GM18498 (cell line): Measurements from ENCODE around the gene RNF214.
"Not testable (repeated sequence)": the region's sequence is repeated elsewhere in the genome, so short reads cannot be mapped to it uniquely, and the experiment has no call there.

Experiments used
- ATAC-seq: cut with Tn5 transposase; IDR thresholded peaks from one replicate; pipeline ENCODE4 v1.9.1; 2021; ENCODE audit warnings: mild to moderate bottlenecking, moderate library complexity; ENCODE audit not compliant: unreplicated experiment

RNF214 gene

DNA sequence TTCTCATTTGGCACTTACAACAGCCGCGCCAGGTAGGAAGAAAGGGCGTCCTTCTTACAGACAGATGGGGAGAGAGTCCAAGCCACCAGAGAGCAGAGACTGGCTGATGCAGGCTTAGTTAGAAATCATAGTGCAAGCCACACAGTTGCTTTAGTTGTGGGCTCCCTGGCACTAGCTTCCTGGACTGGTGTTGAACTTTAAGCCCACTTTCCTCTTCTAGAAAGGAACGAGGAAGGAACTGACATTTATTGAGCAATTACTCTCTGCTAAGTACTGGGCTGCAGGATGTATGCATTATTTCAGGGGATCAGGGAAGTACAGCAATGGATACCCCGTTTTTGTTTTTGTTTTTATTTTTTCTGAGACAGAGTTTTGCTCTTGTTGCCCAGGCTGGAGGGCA, 80.6 kb downstream of the RNF214 start:
- ATAC-seq, result no peak

DNA sequence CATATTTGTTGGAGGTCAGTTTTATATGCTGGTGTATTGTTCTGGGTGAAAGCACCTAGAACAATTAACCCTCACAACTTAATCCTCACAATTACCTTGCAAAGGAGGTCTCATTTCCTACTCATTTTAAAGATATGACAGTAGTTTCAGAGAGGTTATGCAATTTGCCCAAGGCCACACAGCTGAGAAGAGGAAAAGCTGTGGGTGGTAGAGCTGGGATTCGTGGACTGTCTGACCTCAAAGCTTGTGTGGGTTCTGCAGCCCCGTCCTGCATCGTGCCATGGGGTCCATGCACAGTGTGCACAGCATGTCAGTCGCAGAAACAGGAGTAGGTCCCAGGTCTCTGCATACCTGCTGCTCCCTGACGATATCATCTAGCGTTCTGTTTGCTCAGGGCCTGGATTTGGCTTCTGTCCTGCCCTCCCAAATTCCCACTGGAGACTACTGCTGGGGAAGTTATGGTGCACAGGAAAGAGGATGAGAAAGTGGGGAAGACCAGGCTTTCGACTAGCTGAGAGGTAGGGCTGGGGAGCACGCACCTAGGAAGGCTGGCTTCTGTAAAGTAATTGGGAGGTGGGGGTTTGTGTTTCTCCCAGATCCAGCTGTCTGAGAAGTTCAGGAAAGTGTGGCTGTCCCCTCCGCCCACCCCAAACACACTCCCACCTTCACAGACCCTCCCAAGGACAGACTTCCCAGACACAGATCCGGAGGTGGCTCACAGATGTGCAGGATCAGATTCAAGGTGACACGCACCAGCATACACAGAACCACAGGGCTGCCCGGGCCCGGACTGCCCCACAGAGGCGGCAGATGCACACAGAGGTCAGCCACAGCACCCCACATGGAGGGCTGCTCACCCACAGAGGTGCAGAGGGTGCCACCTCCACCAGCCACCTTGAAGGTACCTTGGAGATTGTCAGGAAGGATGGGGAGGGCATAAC, 81.6 kb downstream of the RNF214 start:
- ATAC-seq, result no peak

DNA sequence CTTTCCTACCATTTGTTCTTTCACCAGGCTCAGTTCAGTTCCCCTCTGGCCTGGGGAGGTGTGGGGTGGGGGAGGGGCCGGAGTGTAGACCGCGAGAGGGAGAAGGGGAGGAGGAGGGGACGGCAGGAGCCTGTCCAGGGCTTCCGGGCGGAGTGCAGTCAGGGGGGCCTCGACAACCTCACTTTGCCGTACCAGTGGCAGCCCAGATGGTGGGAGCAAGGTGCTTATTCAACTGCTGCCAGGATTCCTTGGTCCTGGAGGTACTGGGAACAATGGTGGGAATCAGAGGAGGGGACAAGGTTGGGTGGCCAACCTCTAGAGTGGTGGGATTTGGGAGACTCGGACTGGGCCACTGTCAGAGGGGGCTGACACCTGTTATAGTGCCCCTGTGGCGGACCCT, 82.4 kb downstream of the RNF214 start:
- ATAC-seq, result no peak

DNA sequence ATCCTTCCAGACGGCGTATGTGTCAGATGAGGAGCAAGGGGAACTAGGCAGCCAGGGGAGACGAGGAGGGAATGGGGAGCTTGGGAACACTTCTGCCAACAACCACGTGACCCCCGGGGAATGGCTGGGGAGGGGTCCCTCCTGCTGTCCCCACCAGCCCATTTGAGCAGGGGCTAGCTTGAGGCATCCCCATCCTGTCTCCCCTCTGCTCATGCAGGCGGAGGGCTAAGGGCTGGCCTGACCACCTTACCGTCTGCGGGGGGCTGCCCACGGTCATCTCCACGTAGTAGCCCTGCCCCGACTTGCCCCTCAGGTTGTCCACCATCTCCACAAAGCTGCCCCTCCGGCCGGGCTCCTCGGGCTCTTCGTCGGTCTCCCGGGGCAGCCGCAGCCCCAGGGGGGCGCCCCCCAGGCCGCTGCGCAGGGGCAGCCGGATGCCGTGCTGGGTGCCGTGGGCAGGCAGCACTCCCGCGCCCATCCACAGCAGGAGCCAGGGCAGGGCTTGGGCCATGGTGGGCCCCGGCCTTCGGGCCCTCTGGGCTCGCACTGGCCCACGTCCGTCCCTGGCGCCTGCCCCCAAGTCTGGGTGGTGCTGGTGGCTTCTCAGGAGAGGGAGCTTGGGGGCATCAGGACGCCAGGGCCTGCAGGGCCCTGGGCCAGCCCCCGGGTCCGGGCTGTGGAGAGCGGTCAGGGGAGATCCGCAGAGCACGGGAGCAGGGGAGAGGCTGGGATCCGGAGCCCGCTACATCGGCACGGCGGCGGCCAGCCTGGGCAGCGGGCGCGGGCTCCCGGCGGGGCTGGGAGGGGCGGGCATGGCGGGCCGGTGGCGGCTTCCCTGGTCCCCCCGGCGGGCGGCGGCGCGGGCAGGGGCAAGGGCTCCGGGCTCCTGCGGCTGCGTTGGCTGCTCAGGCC, 83.1 kb downstream of the RNF214 start:
- no peak for ATAC-seq

DNA sequence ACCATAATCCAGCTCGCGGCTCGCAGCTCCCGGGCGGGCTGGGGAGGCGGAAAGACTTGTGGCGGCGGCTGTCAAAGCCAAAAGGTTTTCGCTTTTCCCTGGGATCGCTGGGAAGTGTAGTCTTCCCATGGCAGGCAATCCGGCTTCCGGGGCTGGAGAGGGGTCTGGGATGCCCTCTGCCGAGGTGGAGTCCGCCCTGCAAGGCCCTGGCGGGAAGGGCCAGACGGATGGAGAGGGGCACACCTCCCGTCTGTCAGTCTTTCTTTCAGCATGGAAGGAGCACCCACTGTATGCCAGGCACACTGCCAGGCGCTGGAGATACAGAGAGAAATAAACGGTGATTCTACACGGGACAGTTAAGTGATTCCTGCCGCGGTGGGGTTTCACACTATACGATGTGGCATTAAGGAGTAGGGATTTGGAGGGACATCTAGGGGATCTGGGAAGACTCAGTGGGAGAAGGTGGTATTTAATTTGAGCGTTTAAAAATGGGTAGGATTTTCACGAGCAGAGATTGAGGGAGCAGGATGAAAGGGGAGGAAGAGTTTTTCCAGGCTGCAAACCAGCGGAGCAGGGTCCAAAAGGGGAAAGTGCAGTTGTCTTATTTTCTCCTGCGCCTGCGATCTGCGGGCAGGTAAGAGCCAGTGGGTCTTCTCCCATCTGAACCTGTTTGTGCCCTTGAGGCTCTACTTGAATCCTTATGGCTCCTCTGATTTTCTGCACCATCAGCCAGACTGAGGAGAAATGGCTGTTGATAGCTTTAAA, 83.9 kb downstream of the RNF214 start, which contains the start of gene BACE1:
TSS of gene BACE1 (minus strand) at position 60 of the 765 bp plus-strand sequence. CDS start 461 bp downstream, outside the sequence.
- ATAC-seq, result no peak

DNA sequence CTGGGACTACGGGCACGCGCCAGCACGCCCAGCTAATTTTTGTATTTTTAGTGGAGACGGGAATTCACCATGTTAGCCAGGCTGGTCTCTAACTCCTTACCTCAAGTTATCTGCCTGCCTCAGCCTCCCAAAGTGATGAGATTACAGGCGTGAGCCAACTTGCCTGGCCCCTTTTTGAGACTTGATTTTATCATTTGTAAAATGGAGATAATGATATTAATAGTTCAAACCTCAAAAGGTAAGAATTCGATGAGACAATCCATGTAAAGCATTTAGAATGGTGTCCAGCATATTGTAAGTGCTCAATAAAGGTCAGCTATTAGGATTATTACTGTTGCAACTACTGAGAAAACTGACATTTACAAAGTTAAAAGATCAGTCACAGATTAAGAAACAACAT, 86.3 kb downstream of the RNF214 start:
- no peak for ATAC-seq

DNA sequence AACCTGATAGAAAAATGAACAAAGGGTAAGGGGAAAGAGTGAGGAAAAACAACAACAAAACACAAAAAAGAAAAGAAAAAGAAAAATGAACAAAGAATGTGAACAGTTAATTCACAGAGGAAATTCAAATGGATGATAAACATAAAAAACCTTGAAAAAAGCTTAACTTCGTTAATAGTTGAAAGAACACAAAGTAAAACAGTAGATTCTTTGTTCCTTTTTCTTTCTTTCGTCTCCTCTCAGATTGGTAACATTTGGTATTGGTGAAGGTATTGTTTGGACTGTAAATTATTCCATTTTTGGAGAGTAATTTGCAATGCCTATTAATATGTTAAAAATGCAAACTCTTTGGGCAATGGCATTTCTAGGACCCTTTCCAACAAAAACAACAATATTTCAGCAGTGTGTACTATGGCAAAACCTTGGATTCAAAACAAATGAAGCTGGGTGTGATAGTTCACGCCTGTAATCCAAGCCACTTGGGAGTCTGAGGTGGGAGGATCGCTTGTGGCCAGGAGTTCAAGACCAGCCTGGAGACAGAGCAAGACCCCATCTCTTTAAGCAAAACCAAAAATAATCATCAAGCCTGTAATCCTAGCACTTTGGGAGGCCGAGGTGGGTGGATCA, 86.9 kb downstream of the RNF214 start:
- ATAC-seq, result no peak

DNA sequence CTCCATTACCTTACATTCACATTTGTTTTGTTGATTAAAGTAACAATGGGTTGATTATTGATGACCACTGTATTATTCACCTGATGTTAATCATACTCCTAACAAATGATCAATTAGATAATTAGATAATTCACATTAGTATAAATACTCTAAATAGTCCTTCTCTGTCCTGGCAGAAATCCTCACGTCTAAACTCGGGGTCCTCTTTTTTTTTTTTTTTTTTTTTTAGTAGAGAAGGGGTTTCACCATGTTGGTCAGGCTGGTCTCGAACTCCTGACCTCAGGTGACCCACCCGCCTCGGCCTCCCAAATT, 94.7 kb downstream of the RNF214 start:
- not testable (repeated sequence) for ATAC-seq

DNA sequence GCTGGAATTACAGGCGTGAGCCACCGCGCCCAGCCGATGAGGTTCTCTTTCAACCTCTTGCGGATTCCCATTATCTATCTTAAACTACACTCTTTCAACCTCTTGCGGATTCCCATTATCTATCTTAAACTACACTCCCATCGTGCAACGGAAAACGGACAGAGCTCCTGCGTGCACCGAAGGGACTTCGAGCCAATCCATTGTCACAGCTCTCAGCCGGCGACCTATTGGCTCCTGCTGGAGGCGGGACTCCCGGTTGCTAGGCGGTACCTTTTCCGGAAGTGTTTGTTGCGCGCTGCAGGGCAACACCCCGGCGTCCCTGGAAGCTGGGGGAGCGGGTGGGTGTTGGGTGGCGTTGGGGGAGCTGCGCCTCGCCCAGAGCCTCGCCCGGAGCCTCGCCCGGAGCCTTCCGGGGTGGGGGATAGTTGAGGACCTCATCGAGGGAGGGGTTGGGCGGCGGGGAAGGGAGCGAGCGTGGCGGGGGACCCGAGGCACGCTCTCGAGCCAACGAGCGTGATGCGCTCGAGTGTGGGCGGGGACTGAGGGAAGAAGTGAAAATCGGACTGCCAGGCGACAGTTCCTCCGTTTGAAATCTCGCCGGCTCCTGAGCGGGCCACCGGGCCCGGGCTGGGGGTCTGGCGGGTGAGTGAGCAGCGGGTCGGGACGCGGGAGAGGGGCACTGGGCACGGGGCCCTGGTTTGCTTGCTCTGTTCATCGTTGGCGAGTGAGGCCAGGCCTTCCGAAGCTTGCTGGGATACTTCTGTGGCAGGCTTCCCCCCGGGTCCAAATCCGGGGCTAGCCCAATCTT, 95.3 kb downstream of the RNF214 start, which contains the start of gene CEP164:
TSS of gene CEP164 (plus strand) at position 288 of the 808 bp plus-strand sequence. CDS start 10,733 bp downstream, outside the sequence.
- ATAC-seq, result peak; percentile 96

DNA sequence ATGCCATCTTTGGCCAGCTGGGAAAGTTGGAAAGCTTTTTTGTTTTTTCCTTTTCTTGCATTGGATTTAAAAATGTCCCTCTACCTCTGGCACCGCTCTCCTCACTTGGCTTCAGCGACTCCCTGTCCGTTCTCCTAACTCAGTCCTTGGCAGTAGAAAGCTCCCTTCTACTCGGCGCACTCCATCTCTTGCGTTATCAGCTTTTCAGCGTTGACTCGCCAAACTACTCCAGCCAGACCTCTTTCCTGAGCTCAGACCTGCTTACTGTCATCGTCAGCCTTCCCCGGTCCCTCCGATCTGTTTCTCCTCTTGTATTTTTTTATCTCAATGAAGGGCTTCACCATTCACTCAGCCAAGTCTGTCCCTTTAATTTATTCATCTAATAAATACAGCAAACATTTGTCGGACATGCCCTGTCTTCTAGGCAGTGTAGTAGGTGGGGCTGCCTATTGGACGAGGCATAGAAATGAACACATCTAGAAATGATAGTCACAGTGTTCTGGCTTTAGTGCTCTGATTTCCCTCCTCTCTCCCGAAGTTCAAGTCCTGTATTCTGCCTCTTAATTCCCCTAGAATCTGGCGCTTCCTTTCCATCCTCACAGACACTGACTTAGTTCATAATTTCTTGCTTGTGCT, 96.0 kb downstream of the RNF214 start:
- peak; percentile 7 for ATAC-seq

DNA sequence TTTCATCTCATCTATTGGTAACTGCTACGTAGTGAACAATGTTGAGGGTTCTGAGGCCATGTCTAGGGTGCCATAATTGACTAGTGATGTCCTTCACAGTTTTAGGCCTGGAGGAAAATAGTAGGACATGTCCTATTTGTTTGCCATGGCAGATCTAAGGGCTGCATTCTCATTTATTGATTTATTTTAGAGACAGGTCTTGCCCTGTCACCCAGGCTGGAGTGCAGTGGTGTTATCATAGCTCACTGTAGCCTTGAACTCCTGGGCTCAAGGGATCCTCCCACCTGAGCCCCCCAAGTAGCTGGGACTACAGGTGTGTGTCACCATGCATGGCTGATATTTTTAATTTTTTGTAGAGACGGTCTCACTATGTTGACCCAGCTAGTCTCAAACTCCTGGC, 100.4 kb downstream of the RNF214 start:
- ATAC-seq, result no peak

DNA sequence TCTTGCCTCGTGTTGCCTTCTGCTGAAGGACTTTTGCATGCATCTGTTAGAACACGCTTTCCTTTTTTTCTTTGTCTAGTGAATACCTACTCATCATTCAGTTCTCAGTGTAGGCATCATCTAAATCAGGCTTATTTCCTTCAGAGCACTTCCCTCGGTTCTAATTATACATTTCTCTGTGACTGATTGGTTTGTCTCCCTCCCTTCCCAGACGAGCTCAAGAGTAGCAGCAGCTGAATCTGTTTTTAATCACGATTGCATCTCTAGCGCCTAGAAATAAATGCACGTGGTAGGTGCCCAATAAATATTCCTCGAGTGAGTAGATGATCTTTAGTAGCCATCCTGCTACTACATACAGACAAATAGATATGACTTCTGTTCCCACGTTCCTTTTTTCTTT, 101.4 kb downstream of the RNF214 start:
- no peak for ATAC-seq

DNA sequence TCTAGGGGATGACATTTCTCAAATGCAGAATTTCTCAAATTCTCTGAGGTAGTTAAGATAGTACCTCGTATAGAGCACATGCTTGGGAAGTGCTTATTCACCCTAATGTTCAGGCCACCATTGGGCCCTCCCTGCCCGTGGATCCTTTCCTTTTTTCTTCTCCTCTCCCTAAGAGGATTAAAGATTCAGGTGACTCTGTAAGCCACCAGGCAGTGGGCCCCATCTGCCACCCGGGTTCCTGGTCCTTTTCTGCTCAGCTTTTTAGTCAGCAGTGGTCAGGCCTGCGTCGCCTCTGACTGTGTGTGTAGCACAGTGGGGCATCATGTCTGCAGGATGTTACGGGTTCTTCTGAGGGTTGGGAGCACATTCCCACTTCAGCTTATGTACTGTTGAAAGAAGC, 102.4 kb downstream of the RNF214 start:
- ATAC-seq, result no peak

DNA sequence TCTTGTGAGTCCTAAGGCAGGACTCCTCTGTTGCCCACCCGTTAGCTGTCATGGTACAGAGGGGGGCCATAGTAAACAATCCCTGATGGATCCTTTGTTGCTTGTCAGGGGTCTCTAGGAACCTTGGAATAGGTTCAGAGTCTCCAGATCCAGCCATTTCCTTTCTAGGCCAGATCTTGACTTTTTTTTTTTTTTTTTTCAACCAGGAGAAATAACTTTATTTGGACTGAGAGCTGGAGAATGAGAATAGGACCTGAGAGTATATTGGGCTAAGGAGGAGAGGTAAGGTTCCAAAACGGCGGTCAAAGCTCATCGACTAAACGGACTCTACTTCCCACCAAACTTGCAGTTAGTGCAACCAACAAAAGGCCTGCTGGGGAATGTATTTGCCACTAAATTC, 102.9 kb downstream of the RNF214 start:
- ATAC-seq, result no peak
